ENCODE measurements around the gene NINJ1. TPM values are rescaled to one million over a fixed set of nuclear protein-coding genes. Genes with fewer than 3 reads are reported as not detected.
A peak's percentile ranks its signal among the peaks of the same experiment; 100 is the strongest.

NINJ1 gene
- total and polyA plus RNA-seq, 2 of the 13 experiments (the other 11 are each of a cell fraction or from before 2014, with no cell fraction given): 81.2 to 92.1 TPM

GRCh38 chr9:93159601-93160471 is 25.8 kb upstream of the NINJ1 start (continued):
- TF ChIP-seq ZNF18 (CRISPR knock-in tag; IDR thresholded peaks at IDR 0.05; ENCODE audit: insufficient replicate concordance) (no peak), ZNF773 (CRISPR knock-in tag; IDR thresholded peaks at IDR 0.05; ENCODE audit: borderline replicate concordance) (no peak), DBP (CRISPR knock-in tag; IDR thresholded peaks at IDR 0.05; ENCODE audit: not compliant biosample characterization) (no peak), FOXC1 (CRISPR knock-in tag; IDR thresholded peaks at IDR 0.05; ENCODE audit: borderline replicate concordance) (0 out of 2 replicates have a peak, but pooled peaks have one; percentile 37), CAMTA2 (CRISPR knock-in tag; IDR thresholded peaks at IDR 0.05; ENCODE audit: borderline replicate concordance) (no peak), MAFF (IDR thresholded peaks at IDR 0.05; ENCODE audit: low read depth, low read length) (no peak), CERS6 (CRISPR knock-in tag; IDR thresholded peaks at IDR 0.05) (no peak), SOX5 (CRISPR knock-in tag; IDR thresholded peaks at IDR 0.05; ENCODE audit: borderline replicate concordance) (peak; percentile 62; the same call in 1 of the 2 replicates), MEIS2 (CRISPR knock-in tag; IDR thresholded peaks at IDR 0.05) (no peak), ZMAT3 (CRISPR knock-in tag; conservative IDR thresholded peaks at IDR 0.05) (no peak), ARNT (IDR thresholded peaks at IDR 0.05) (no peak), ZXDC (CRISPR knock-in tag; IDR thresholded peaks at IDR 0.05) (no peak), MBNL3 (CRISPR knock-in tag; conservative IDR thresholded peaks at IDR 0.05) (no peak), ZNF607 (CRISPR knock-in tag; IDR thresholded peaks at IDR 0.05; ENCODE audit: borderline replicate concordance) (no peak), CEBPZ (IDR thresholded peaks at IDR 0.05; ENCODE audit: low read length) (no peak), CHD2 (IDR thresholded peaks at IDR 0.05; ENCODE audit: low read depth, low read length) (no peak), SP2 (CRISPR knock-in tag; IDR thresholded peaks at IDR 0.05) (no peak), NFATC3 (CRISPR knock-in tag; IDR thresholded peaks at IDR 0.05) (no peak), SP140L (CRISPR knock-in tag; IDR thresholded peaks at IDR 0.05; ENCODE audit: borderline replicate concordance) (no peak)
